ENCODE results near the gene SOX14. TPM values are rescaled to one million over a fixed set of nuclear protein-coding genes. Genes with fewer than 3 reads are reported as not detected.
A peak's percentile ranks its signal among the peaks of the same experiment; 100 is the strongest.

Gene SOX14
- total and polyA plus RNA-seq, 2 donors (not counting 1 experiment from before 2014, with no cell fraction given), result not detected

GRCh38 chr3:137770066-137770834 lies 6.1 kb downstream of the SOX14 start:
- no peak overlapping the region for H3K4me2 ChIP-seq (ENCODE audit: extremely low read depth, insufficient read depth, low read length)
- no peak for DNase-seq (ENCODE audit: low read depth in 2 of 2)
- TF ChIP-seq EZH2 (IDR thresholded peaks at IDR 0.05; ENCODE audit: low read length, missing control alignments), result peak; percentile 80
- no peak for TF ChIP-seq CTCF (conservative IDR thresholded peaks at IDR 0.05 in 1 of 2, IDR thresholded peaks at IDR 0.05 in 1 of 2; ENCODE audit: low read depth in 1 of 2, low read length in 2 of 2)

GRCh38 chr3:137770835-137771399 lies 6.8 kb downstream of the SOX14 start:
- H3K27me3 ChIP-seq (ENCODE audit: control insufficient read depth, insufficient read depth, low read length), result peaks cover 60% of the 10 kb centered on the region
- no peak for DNase-seq (ENCODE audit: low read depth in 2 of 2)
- no peak overlapping the region for H2AFZ ChIP-seq (ENCODE audit: low read length)
- no peak overlapping the region for H3K4me2 ChIP-seq (ENCODE audit: extremely low read depth, insufficient read depth, low read length)
- H3K27ac ChIP-seq (ENCODE audit: insufficient read depth, low read length), result no peak overlapping the region
- peak overlapping the region in 1 of 4 experiments; percentile 7 for H3K4me3 ChIP-seq (replicated peaks in 1 of 4; ENCODE audit: control extremely low read depth in 1 of 4, insufficient read depth in 1 of 4, low read depth in 3 of 4, low read length in 4 of 4)
- no peak overlapping the region for H3K9ac ChIP-seq (ENCODE audit: insufficient read depth, low read length)
- H4K20me1 ChIP-seq (ENCODE audit: control insufficient read depth, extremely low read depth, insufficient read depth, low read length), result no peaks in the 10 kb centered on the region
- H3K4me1 ChIP-seq (ENCODE audit: control insufficient read depth, extremely low read depth, insufficient read depth, low read length), result no peaks in the 10 kb centered on the region
- H3K79me2 ChIP-seq (ENCODE audit: control insufficient read depth, insufficient read depth, low read length), result no peaks in the 10 kb centered on the region
- H3K9me3 ChIP-seq (ENCODE audit: control insufficient read depth, insufficient read depth, low read depth, low read length), result no peaks in the 10 kb centered on the region
- no peak for TF ChIP-seq CTCF (conservative IDR thresholded peaks at IDR 0.05 in 1 of 2, IDR thresholded peaks at IDR 0.05 in 1 of 2; ENCODE audit: low read depth in 1 of 2, low read length in 2 of 2)
- TF ChIP-seq EZH2 (IDR thresholded peaks at IDR 0.05; ENCODE audit: low read length, missing control alignments), result peak; percentile 85
- no peaks in the 10 kb centered on the region for H3K36me3 ChIP-seq (ENCODE audit: control insufficient read depth, insufficient read depth, low read length)

More at GRCh38 chr3:137770066-137770834, 6.1 kb downstream of the SOX14 start:
- Histone ChIP-seq H3K27ac (ENCODE audit: insufficient read depth, low read length) (no peak overlapping the region), H3K27me3 (ENCODE audit: control insufficient read depth, insufficient read depth, low read length) (peaks cover 63% of the 10 kb centered on the region), H4K20me1 (ENCODE audit: control insufficient read depth, extremely low read depth, insufficient read depth, low read length) (no peaks in the 10 kb centered on the region), H3K4me3 (replicated peaks in 1 of 4; ENCODE audit: control extremely low read depth in 1 of 4, insufficient read depth in 1 of 4, low read depth in 3 of 4, low read length in 4 of 4) (peak overlapping the region in 1 of 4 experiments; percentile 7), H3K9ac (ENCODE audit: insufficient read depth, low read length) (no peak overlapping the region), H3K36me3 (ENCODE audit: control insufficient read depth, insufficient read depth, low read length) (no peaks in the 10 kb centered on the region), H3K4me1 (ENCODE audit: control insufficient read depth, extremely low read depth, insufficient read depth, low read length) (no peaks in the 10 kb centered on the region), H3K79me2 (ENCODE audit: control insufficient read depth, insufficient read depth, low read length) (no peaks in the 10 kb centered on the region), H2AFZ (ENCODE audit: low read length) (no peak overlapping the region), H3K9me3 (ENCODE audit: control insufficient read depth, insufficient read depth, low read depth, low read length) (no peaks in the 10 kb centered on the region)

GRCh38 chr3:137771401-137772213 lies 7.5 kb downstream of the SOX14 start:
- peak; percentile 80 for TF ChIP-seq EZH2 (IDR thresholded peaks at IDR 0.05; ENCODE audit: low read length, missing control alignments)
- TF ChIP-seq CTCF (conservative IDR thresholded peaks at IDR 0.05 in 1 of 2, IDR thresholded peaks at IDR 0.05 in 1 of 2; ENCODE audit: low read depth in 1 of 2, low read length in 2 of 2), result no peak

More at GRCh38 chr3:137771401-137772213, 7.5 kb downstream of the SOX14 start:
- Histone ChIP-seq H2AFZ (ENCODE audit: low read length) (no peak overlapping the region), H3K27ac (ENCODE audit: insufficient read depth, low read length) (no peak overlapping the region), H3K79me2 (ENCODE audit: control insufficient read depth, insufficient read depth, low read length) (no peaks in the 10 kb centered on the region), H3K9ac (ENCODE audit: insufficient read depth, low read length) (no peak overlapping the region), H3K36me3 (ENCODE audit: control insufficient read depth, insufficient read depth, low read length) (no peaks in the 10 kb centered on the region), H3K9me3 (ENCODE audit: control insufficient read depth, insufficient read depth, low read depth, low read length) (no peaks in the 10 kb centered on the region), H3K4me1 (ENCODE audit: control insufficient read depth, extremely low read depth, insufficient read depth, low read length) (no peaks in the 10 kb centered on the region), H3K4me3 (replicated peaks in 1 of 4; ENCODE audit: control extremely low read depth in 1 of 4, insufficient read depth in 1 of 4, low read depth in 3 of 4, low read length in 4 of 4) (no peak overlapping the region), H4K20me1 (ENCODE audit: control insufficient read depth, extremely low read depth, insufficient read depth, low read length) (no peaks in the 10 kb centered on the region), H3K4me2 (ENCODE audit: extremely low read depth, insufficient read depth, low read length) (peak overlapping the region; percentile 35), H3K27me3 (ENCODE audit: control insufficient read depth, insufficient read depth, low read length) (peaks cover 56% of the 10 kb centered on the region)
- no peak for DNase-seq (ENCODE audit: low read depth in 2 of 2)
